Upper lobe of left lung (tissue), 6 donors: ENCODE data around the gene MAPK14. TPM values are rescaled to one million over a fixed set of nuclear protein-coding genes. Genes with fewer than 3 reads are reported as not detected.
A peak's percentile ranks its signal among the peaks of the same experiment; 100 is the strongest.

ENCODE experiments used
- ATAC-seq, 2 donors: fragments of 200-7000 bp; cut with Tn5 transposase; one replicate each; pipeline ENCODE4 v1.9.1; 2022; ENCODE audit warnings: mild to moderate bottlenecking in 2 of 2, moderate library complexity in 2 of 2; ENCODE audit not compliant: low FRiP score in 2 of 2
- DNase-seq, 2 donors: peaks; one replicate each; pipeline ENCODE4 v3.0.0-alpha.2; 2019 to 2020
- H3K27ac ChIP-seq, 4 donors: fragments of 200-600 bp; sonication (generic); one replicate each; pipeline ENCODE4 v1.5.1; 2016 to 2019
- H3K27me3 ChIP-seq, 4 donors: fragments of 200-600 bp; sonication (generic); one replicate each; pipeline ENCODE4 v1.5.1; 2017 to 2019
- H3K36me3 ChIP-seq, 4 donors: fragments of 200-600 bp; sonication (generic); one replicate each; pipeline ENCODE4 v1.5.1; 2016 to 2019
- H3K4me1 ChIP-seq, 4 donors: fragments of 200-600 bp; sonication (generic); one replicate each; pipeline ENCODE4 v1.5.1; 2018 to 2019
- H3K4me3 ChIP-seq, 4 donors: fragments of 200-600 bp; sonication (generic); one replicate each; pipeline ENCODE4 v1.5.1; 2017 to 2019; ENCODE audit warnings: mild to moderate bottlenecking in 2 of 4, moderate library complexity in 1 of 4
- H3K9me3 ChIP-seq, 4 donors: fragments of 200-600 bp; sonication (generic); one replicate each; pipeline ENCODE4 v1.5.1; 2018 to 2019
- CTCF ChIP-seq, 6 experiments: fragments of 450-650 bp in 4 of 6; fragments of 200-600 bp in 2 of 6; sonication (generic) in 2 of 6; IDR thresholded peaks; one replicate each; pipeline ENCODE4 v1.5.1; 2016 to 2019; ENCODE audit warnings: antibody characterized with exemption in 6 of 6
- EP300 ChIP-seq, 4 donors: sonication (generic); formaldehyde crosslinking; IDR thresholded peaks; one replicate each; pipeline ENCODE4 v1.5.1; 2017; ENCODE audit warnings: antibody characterized with exemption in 4 of 4, control low read depth in 2 of 4
- POLR2A ChIP-seq, 4 donors: fragments of 450-650 bp; IDR thresholded peaks; one replicate each; pipeline ENCODE4 v1.5.1; 2016 to 2017; ENCODE audit warnings: antibody characterized with exemption in 4 of 4, mild to moderate bottlenecking in 2 of 4
- POLR2AphosphoS5 ChIP-seq, 2 donors: sonication (generic); formaldehyde crosslinking; IDR thresholded peaks; one replicate each; pipeline ENCODE4 v1.5.1; 2017; ENCODE audit warnings: antibody characterized with exemption in 2 of 2
- WGBS, 2 donors: methylation state at CpG; one replicate each; pipeline ENCODE4 v1.1.5; 2017 to 2018; 5-methylcytosine and 5-hydroxymethylcytosine counted together
- total RNA-seq, 6 donors: library from RNA; depleted of rRNA in 4 of 6; stranded (reverse); fragments of >200 nt in 4 of 6; gene quantifications; one replicate each; pipeline versions ENCODE4 v1.1.0 to v1.2.1, GENCODE V29; 2016 to 2021
- donor health status: DM: no; HTN: no; CAD: no; lungs with moderate emphysema.
- donor health status: DM: no; HTN: yes; CAD: no; lungs with severe emphysema.

Gene MAPK14
- total RNA-seq, 6 donors from 2014 or later, result 39.8 to 96.3 (median 70.8) TPM

- ATAC-seq, result no peak
Observed at GRCh38 chr6:36066817-36067216, 39.2 kb downstream of the MAPK14 start.

GRCh38 chr6:36067374-36068011 lies 39.9 kb downstream of the MAPK14 start:
- 52 to 61% methylated on average over 3 of the region's 3 CpGs for WGBS, 2 donors
- peak in 1 of 2 donors; percentile 63 for ATAC-seq

More at GRCh38 chr6:36066817-36067216, 39.2 kb downstream of the MAPK14 start:
- no peak overlapping the region for H3K27ac ChIP-seq
- WGBS, 2 donors, result 70 to 75% methylated on average over 2 of the region's 2 CpGs
- TF ChIP-seq POLR2A (IDR thresholded peaks at IDR 0.05), result no peak
- no peak for TF ChIP-seq POLR2AphosphoS5 (IDR thresholded peaks at IDR 0.05)
- TF ChIP-seq CTCF (IDR thresholded peaks at IDR 0.05), result no peak
- TF ChIP-seq EP300 (IDR thresholded peaks at IDR 0.05), result no peak
- H3K4me3 ChIP-seq, result no peak overlapping the region
- peaks cover 0 to 5% (median 0%) of the 10 kb centered on the region in 4 donors for H3K36me3 ChIP-seq
- no peaks in the 10 kb centered on the region for H3K9me3 ChIP-seq
- peaks cover 30 to 53% (median 34%) of the 10 kb centered on the region in 4 donors for H3K4me1 ChIP-seq
- no peak for DNase-seq
- no peaks in the 10 kb centered on the region for H3K27me3 ChIP-seq

GRCh38 chr6:36068012-36068392 lies 40.4 kb downstream of the MAPK14 start:
- H3K27me3 ChIP-seq, result no peaks in the 10 kb centered on the region
- no peak overlapping the region for H3K4me3 ChIP-seq
- peaks cover 30 to 58% (median 34%) of the 10 kb centered on the region in 4 donors for H3K4me1 ChIP-seq
- DNase-seq, result no peak
- peaks cover 0 to 2% (median 0%) of the 10 kb centered on the region in 4 donors for H3K36me3 ChIP-seq
- no peaks in the 10 kb centered on the region for H3K9me3 ChIP-seq
- TF ChIP-seq POLR2AphosphoS5 (IDR thresholded peaks at IDR 0.05) (no peak), EP300 (IDR thresholded peaks at IDR 0.05) (no peak), POLR2A (IDR thresholded peaks at IDR 0.05) (no peak), CTCF (IDR thresholded peaks at IDR 0.05) (no peak)
- ATAC-seq, result no peak
- H3K27ac ChIP-seq, result no peak overlapping the region

More at GRCh38 chr6:36067374-36068011, 39.9 kb downstream of the MAPK14 start:
- no peak for DNase-seq
- Histone ChIP-seq H3K36me3 (peaks cover 0 to 5% (median 0%) of the 10 kb centered on the region in 4 donors), H3K4me1 (peaks cover 30 to 55% (median 34%) of the 10 kb centered on the region in 4 donors), H3K4me3 (no peak overlapping the region), H3K27ac (no peak overlapping the region), H3K27me3 (no peaks in the 10 kb centered on the region), H3K9me3 (no peaks in the 10 kb centered on the region)
- TF ChIP-seq POLR2A (IDR thresholded peaks at IDR 0.05) (no peak), CTCF (IDR thresholded peaks at IDR 0.05) (no peak), EP300 (IDR thresholded peaks at IDR 0.05) (no peak), POLR2AphosphoS5 (IDR thresholded peaks at IDR 0.05) (no peak)

- Histone ChIP-seq H3K27me3 (no peaks in the 10 kb centered on the region), H3K4me3 (no peak overlapping the region), H3K9me3 (no peaks in the 10 kb centered on the region), H3K27ac (no peak overlapping the region), H3K36me3 (no peaks in the 10 kb centered on the region), H3K4me1 (peaks cover 30 to 54% (median 32%) of the 10 kb centered on the region in 4 donors)
- ATAC-seq (no peak), DNase-seq (no peak)
- no peak for TF ChIP-seq POLR2AphosphoS5 (IDR thresholded peaks at IDR 0.05)
- no peak for TF ChIP-seq EP300 (IDR thresholded peaks at IDR 0.05)
- no peak for TF ChIP-seq POLR2A (IDR thresholded peaks at IDR 0.05)
- TF ChIP-seq CTCF (IDR thresholded peaks at IDR 0.05), result no peak
- 68 to 79% methylated on average over 3 of the region's 3 CpGs for WGBS, 2 donors
Observed at GRCh38 chr6:36068586-36068985, 41.0 kb downstream of the MAPK14 start.

GRCh38 chr6:36069573-36069972 lies 42.0 kb downstream of the MAPK14 start:
- H3K4me3 ChIP-seq, result no peak overlapping the region
- H3K4me1 ChIP-seq, result peaks cover 24 to 44% (median 29%) of the 10 kb centered on the region in 4 donors
- H3K27ac ChIP-seq, result no peak overlapping the region
- no peaks in the 10 kb centered on the region for H3K27me3 ChIP-seq
- no peak for TF ChIP-seq POLR2AphosphoS5 (IDR thresholded peaks at IDR 0.05)
- no peak for TF ChIP-seq EP300 (IDR thresholded peaks at IDR 0.05)
- TF ChIP-seq POLR2A (IDR thresholded peaks at IDR 0.05), result no peak
- no peak for TF ChIP-seq CTCF (IDR thresholded peaks at IDR 0.05)
- ATAC-seq (no peak), DNase-seq (no peak)
- no peaks in the 10 kb centered on the region for H3K9me3 ChIP-seq
- WGBS, 2 donors, result 53 to 58% methylated on average over 1 of the region's 1 CpG
- H3K36me3 ChIP-seq, result peaks cover 0 to 3% (median 0%) of the 10 kb centered on the region in 4 donors
